Cardiac muscle cell (in vitro differentiated cells and primary cell): ENCODE results near the gene PRRC2A. TPM values are rescaled to one million over a fixed set of nuclear protein-coding genes. Genes with fewer than 3 reads are reported as not detected.

ENCODE experiments used
- DNase-seq, 2 donors: peaks; one replicate each; pipeline versions ENCODE4 v3.0.0 to v3.0.0-alpha.2; 2010 to 2017; ENCODE audit warnings: low read depth in 1 of 2, low spot score in 1 of 2
- H3K27ac ChIP-seq: fragments of 200-600 bp; sonication (generic); 2 replicates; pipeline ENCODE4 v1.5.1; 2016
- H3K27me3 ChIP-seq: fragments of 200-600 bp; sonication (generic); 2 replicates; pipeline ENCODE4 v1.6.0; 2016; ENCODE audit warnings: control low read depth
- H3K36me3 ChIP-seq: fragments of 200-600 bp; sonication (generic); 2 replicates; pipeline ENCODE4 v1.5.1; 2016; ENCODE audit warnings: control low read depth
- H3K4me1 ChIP-seq: fragments of 200-600 bp; sonication (generic); 2 replicates; pipeline ENCODE4 v1.8.1; 2017; ENCODE audit warnings: low read depth, mild to moderate bottlenecking, mixed run types
- H3K4me3 ChIP-seq: fragments of 200-600 bp; sonication (generic); 2 replicates; pipeline ENCODE4 v1.5.1; 2016; ENCODE audit warnings: mild to moderate bottlenecking
- H3K9me3 ChIP-seq: fragments of 200-600 bp; sonication (generic); 2 replicates; pipeline ENCODE4 v1.5.1; 2017; ENCODE audit warnings: low read depth, mild to moderate bottlenecking, control low read depth
- CTCF ChIP-seq: IDR thresholded peaks from 2 replicates; pipeline ENCODE4 v1.5.1; 2012; ENCODE audit warnings: low read depth, mild to moderate bottlenecking, low read length
- polyA plus RNA-seq: library from polyadenylated mRNA; unstranded; fragments of >200 nt; fragmentation: Nextera tagmentation; extraction: Ambion mirVana; gene quantifications from 2 replicates; pipeline ENCODE4 v1.2.1, GENCODE V29; 2016
- total RNA-seq: library from RNA; depleted of rRNA; stranded (reverse); fragments of >200 nt; gene quantifications from 2 replicates; pipeline ENCODE4 v1.2.3, GENCODE V29; 2016

The PRRC2A gene
- total and polyA plus RNA-seq, 2 experiments from 2014 or later = 70.2 to 208 TPM

- no peak for TF ChIP-seq CTCF
Observed at GRCh38 chr6:31575335-31575901, 45.1 kb upstream of the PRRC2A start, which contains the start of gene TNF. TSS of gene TNF (plus strand) at chr6:31575565. CDS start at chr6:31575742, 177 bp downstream.

GRCh38 chr6:31575952-31576685 is 44.4 kb upstream of the PRRC2A start:
- Histone ChIP-seq H3K4me3 (no peak overlapping the region), H3K27me3 (no peaks in the 10 kb centered on the region), H3K4me1 (no peaks in the 10 kb centered on the region), H3K9me3 (no peaks in the 10 kb centered on the region), H3K36me3 (no peaks in the 10 kb centered on the region), H3K27ac (no peak overlapping the region)
- DNase-seq = no peak
- TF ChIP-seq CTCF = no peak

More at GRCh38 chr6:31575335-31575901, 45.1 kb upstream of the PRRC2A start, which contains the start of gene TNF:
- Histone ChIP-seq H3K9me3 (no peaks in the 10 kb centered on the region), H3K36me3 (no peaks in the 10 kb centered on the region), H3K27me3 (no peaks in the 10 kb centered on the region), H3K27ac (no peak within 1 kb of the TSS), H3K4me3 (no peak within 1 kb of the TSS), H3K4me1 (no peaks in the 10 kb centered on the region)
- DNase-seq = no peak

- no peak overlapping the region for H3K27ac ChIP-seq
- peaks cover 3% of the 10 kb centered on the region for H3K4me1 ChIP-seq
- no peaks in the 10 kb centered on the region for H3K9me3 ChIP-seq
- no peaks in the 10 kb centered on the region for H3K36me3 ChIP-seq
- no peak for DNase-seq
- no peak overlapping the region for H3K4me3 ChIP-seq
- H3K27me3 ChIP-seq = no peaks in the 10 kb centered on the region
- no peak for TF ChIP-seq CTCF
Observed at GRCh38 chr6:31576897-31577578, 43.5 kb upstream of the PRRC2A start.

- no peak for DNase-seq
- TF ChIP-seq CTCF = no peak
- Histone ChIP-seq H3K4me1 (peaks cover 3% of the 10 kb centered on the region), H3K36me3 (no peaks in the 10 kb centered on the region), H3K27ac (no peak overlapping the region), H3K9me3 (no peaks in the 10 kb centered on the region), H3K4me3 (no peak overlapping the region), H3K27me3 (no peaks in the 10 kb centered on the region)
Observed at GRCh38 chr6:31577579-31577966, 42.9 kb upstream of the PRRC2A start.

- Histone ChIP-seq H3K27ac (no peak overlapping the region), H3K4me3 (no peak overlapping the region), H3K36me3 (no peaks in the 10 kb centered on the region), H3K9me3 (no peaks in the 10 kb centered on the region), H3K27me3 (no peaks in the 10 kb centered on the region), H3K4me1 (peaks cover 3% of the 10 kb centered on the region)
- TF ChIP-seq CTCF = no peak
- no peak for DNase-seq
Observed at GRCh38 chr6:31578184-31579118, 42.1 kb upstream of the PRRC2A start.
